Neural cell (in vitro differentiated cells): ENCODE results near the gene AGXT2.

Source experiments
- EP300 ChIP-seq: fragments of 450-650 bp; conservative IDR thresholded peaks from 2 replicates; pipeline ENCODE4 v1.6.1; 2014; ENCODE audit warnings: antibody characterized with exemption, mild to moderate bottlenecking, moderate library complexity; ENCODE audit not compliant: poor library complexity, severe bottlenecking
- EZH2 ChIP-seq: fragments of 200-600, 300-800 bp; shearing (Covaris generic), sonication (generic); IDR thresholded peaks from 2 replicates; pipeline ENCODE4 v1.6.1; 2014; ENCODE audit warnings: antibody characterized with exemption, low read length, borderline replicate concordance, mild to moderate bottlenecking; ENCODE audit not compliant: insufficient read depth, poor library complexity, severe bottlenecking
- MXI1 ChIP-seq: fragments of 450-650 bp; conservative IDR thresholded peaks from 2 replicates; pipeline ENCODE4 v1.6.1; 2014; ENCODE audit warnings: antibody characterized with exemption, mild to moderate bottlenecking; ENCODE audit not compliant: poor library complexity, severe bottlenecking
- POLR2AphosphoS5 ChIP-seq: IDR thresholded peaks from 2 replicates; pipeline ENCODE4 v1.6.1; 2012
- TAF1 ChIP-seq: IDR thresholded peaks from 2 replicates; pipeline ENCODE4 v1.6.1; 2012; ENCODE audit warnings: low read depth
- TF ChIP-seq, protein P1 (sequence below): fragments of 450-650 bp; IDR thresholded peaks from 2 replicates; pipeline ENCODE4 v1.5.1; 2014; ENCODE audit warnings: antibody characterized with exemption, mild to moderate bottlenecking, moderate library complexity; ENCODE audit not compliant: poor library complexity, severe bottlenecking

DNA sequence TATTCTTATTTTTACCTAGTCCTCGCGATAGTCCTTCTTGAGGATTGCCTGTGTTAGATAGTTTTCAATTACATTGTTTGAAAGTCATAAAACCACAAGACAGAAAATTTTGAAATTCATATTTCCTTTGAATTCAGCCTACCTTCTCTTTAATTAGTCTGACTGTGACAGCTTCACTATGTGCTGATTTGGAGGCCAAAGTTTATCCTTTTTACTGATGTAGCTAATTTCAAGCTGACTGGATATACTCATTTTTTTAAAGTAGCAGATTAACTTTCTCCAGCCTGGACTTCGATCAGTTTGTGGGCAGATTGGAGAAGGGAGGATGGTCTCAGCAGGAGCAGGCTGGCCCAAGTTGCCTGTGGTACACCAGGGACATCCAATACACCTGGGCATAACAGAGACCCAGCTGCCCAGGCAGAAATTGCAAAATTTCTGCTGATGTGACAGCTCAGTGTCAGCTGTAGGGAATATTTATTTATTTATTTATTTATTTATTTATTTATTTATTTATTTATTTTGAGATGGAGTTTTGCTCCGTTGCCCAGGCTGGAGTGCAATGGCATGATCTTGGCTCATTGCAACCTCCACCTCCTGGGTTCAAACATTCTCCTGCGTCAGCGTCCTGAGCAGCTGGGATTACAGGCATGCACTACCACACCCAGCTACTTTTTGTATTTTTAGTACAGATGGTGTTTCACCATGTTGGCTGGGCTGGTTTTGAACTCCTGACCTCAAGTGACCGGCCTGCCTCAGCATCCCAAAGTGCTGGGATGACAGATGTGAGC, 24.2 kb downstream of the AGXT2 start:
- TF ChIP-seq, protein P1, sequence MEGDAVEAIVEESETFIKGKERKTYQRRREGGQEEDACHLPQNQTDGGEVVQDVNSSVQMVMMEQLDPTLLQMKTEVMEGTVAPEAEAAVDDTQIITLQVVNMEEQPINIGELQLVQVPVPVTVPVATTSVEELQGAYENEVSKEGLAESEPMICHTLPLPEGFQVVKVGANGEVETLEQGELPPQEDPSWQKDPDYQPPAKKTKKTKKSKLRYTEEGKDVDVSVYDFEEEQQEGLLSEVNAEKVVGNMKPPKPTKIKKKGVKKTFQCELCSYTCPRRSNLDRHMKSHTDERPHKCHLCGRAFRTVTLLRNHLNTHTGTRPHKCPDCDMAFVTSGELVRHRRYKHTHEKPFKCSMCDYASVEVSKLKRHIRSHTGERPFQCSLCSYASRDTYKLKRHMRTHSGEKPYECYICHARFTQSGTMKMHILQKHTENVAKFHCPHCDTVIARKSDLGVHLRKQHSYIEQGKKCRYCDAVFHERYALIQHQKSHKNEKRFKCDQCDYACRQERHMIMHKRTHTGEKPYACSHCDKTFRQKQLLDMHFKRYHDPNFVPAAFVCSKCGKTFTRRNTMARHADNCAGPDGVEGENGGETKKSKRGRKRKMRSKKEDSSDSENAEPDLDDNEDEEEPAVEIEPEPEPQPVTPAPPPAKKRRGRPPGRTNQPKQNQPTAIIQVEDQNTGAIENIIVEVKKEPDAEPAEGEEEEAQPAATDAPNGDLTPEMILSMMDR = no peak
- TF ChIP-seq EP300 = no peak
- no peak for TF ChIP-seq POLR2AphosphoS5
- TF ChIP-seq EZH2 = no peak
- TF ChIP-seq MXI1 = no peak
- no peak for TF ChIP-seq TAF1
